Liver (tissue), 9 donors: ENCODE data around the gene ERBIN. TPM values are rescaled to one million over a fixed set of nuclear protein-coding genes. Genes with fewer than 3 reads are reported as not detected.

Experiments used
- DNase-seq: peaks from one replicate; pipeline ENCODE4 v3.0.0-alpha.2; 2017; ENCODE audit warnings: low spot score
- H3K27ac ChIP-seq, 2 donors: one replicate each; pipeline ENCODE4 v1.7.0; 2013; ENCODE audit warnings: inconsistent platforms in 2 of 2, low read length in 2 of 2, control low read depth in 1 of 2, low read depth in 1 of 2, mild to moderate bottlenecking in 1 of 2
- H3K27me3 ChIP-seq, 4 donors: one replicate each; pipeline versions ENCODE4 v1.6.1 to v1.7.0; 2013; ENCODE audit warnings: low read length in 3 of 4, inconsistent platforms in 1 of 4, mild to moderate bottlenecking in 1 of 4, moderate library complexity in 1 of 4; ENCODE audit not compliant: control insufficient read depth in 4 of 4, insufficient read depth in 4 of 4
- H3K36me3 ChIP-seq, 4 donors: one replicate each; pipeline versions ENCODE4 v1.6.1 to v1.7.0; 2013; ENCODE audit warnings: low read length in 3 of 4, mild to moderate bottlenecking in 3 of 4, low read depth in 1 of 4, moderate library complexity in 1 of 4; ENCODE audit not compliant: control insufficient read depth in 4 of 4, insufficient read depth in 3 of 4
- H3K4me1 ChIP-seq, 4 donors: one replicate each; pipeline versions ENCODE4 v1.6.1 to v1.7.0; 2013; ENCODE audit warnings: low read length in 3 of 4, mild to moderate bottlenecking in 3 of 4, moderate library complexity in 1 of 4; ENCODE audit not compliant: control insufficient read depth in 4 of 4, insufficient read depth in 4 of 4
- H3K4me3 ChIP-seq, 3 donors: one replicate each; pipeline versions ENCODE4 v1.6.1 to v1.7.0; 2013; ENCODE audit warnings: low read length in 3 of 3, control low read depth in 1 of 3, low read depth in 1 of 3, mild to moderate bottlenecking in 1 of 3
- H3K9ac ChIP-seq, 2 donors: one replicate each; pipeline ENCODE4 v1.7.0; 2013; ENCODE audit warnings: low read length in 2 of 2, mild to moderate bottlenecking in 2 of 2, moderate library complexity in 2 of 2, control low read depth in 1 of 2, low read depth in 1 of 2
- H3K9me3 ChIP-seq, 4 donors: one replicate each; pipeline versions ENCODE4 v1.6.1 to v1.7.0; 2013; ENCODE audit warnings: low read length in 3 of 4; ENCODE audit not compliant: control insufficient read depth in 4 of 4
- EGR1 ChIP-seq, 2 donors: IDR thresholded peaks; 2 replicates each; pipeline ENCODE4 v1.6.1; 2016 to 2018; ENCODE audit warnings: antibody characterized with exemption in 2 of 2, low read depth in 2 of 2
- FOXA1 ChIP-seq: IDR thresholded peaks from 2 replicates; pipeline ENCODE4 v1.6.1; 2016; ENCODE audit warnings: antibody characterized with exemption
- FOXA2 ChIP-seq: IDR thresholded peaks from 2 replicates; pipeline ENCODE4 v1.6.1; 2016; ENCODE audit warnings: antibody characterized with exemption
- GABPA ChIP-seq, 2 donors: IDR thresholded peaks in 1 of 2; conservative IDR thresholded peaks in 1 of 2; 2 replicates each; pipeline ENCODE4 v1.6.1; 2016; ENCODE audit warnings: antibody characterized with exemption in 2 of 2, mild to moderate bottlenecking in 1 of 2, moderate library complexity in 1 of 2
- HNF4A ChIP-seq, 2 donors: conservative IDR thresholded peaks; 2 replicates each; pipeline ENCODE4 v1.6.1; 2016; ENCODE audit warnings: antibody characterized with exemption in 2 of 2, mild to moderate bottlenecking in 2 of 2
- HNF4G ChIP-seq: IDR thresholded peaks from 2 replicates; pipeline ENCODE4 v1.6.1; 2016; ENCODE audit warnings: antibody characterized with exemption
- JUND ChIP-seq, 2 donors: IDR thresholded peaks; 2 replicates each; pipeline ENCODE4 v1.6.1; 2016; ENCODE audit warnings: antibody characterized with exemption in 2 of 2
- NR2F2 ChIP-seq: IDR thresholded peaks from 2 replicates; pipeline ENCODE4 v1.6.1; 2016; ENCODE audit warnings: antibody characterized with exemption
- RAD21 ChIP-seq, 2 donors: IDR thresholded peaks; 2 replicates each; pipeline ENCODE4 v1.6.1; 2016; ENCODE audit warnings: antibody characterized with exemption in 2 of 2, mild to moderate bottlenecking in 2 of 2
- RXRA ChIP-seq, 2 donors: IDR thresholded peaks; 2 replicates each; pipeline ENCODE4 v1.6.1; 2017 to 2018; ENCODE audit warnings: antibody characterized with exemption in 2 of 2, mild to moderate bottlenecking in 1 of 2
- SP1 ChIP-seq: IDR thresholded peaks from 2 replicates; pipeline ENCODE4 v1.6.1; 2018; ENCODE audit warnings: antibody characterized with exemption, mild to moderate bottlenecking
- TAF1 ChIP-seq: conservative IDR thresholded peaks from 2 replicates; pipeline ENCODE4 v1.6.1; 2016; ENCODE audit warnings: antibody characterized with exemption, mild to moderate bottlenecking
- YY1 ChIP-seq: IDR thresholded peaks from 2 replicates; pipeline ENCODE4 v1.6.1; 2016; ENCODE audit warnings: antibody characterized with exemption, mild to moderate bottlenecking
- WGBS: extraction: QIAGEN DNeasy Blood & Tissue Kit; methylation state at CpG from one replicate; pipeline ENCODE4 v1.1.7; 2013; 5-methylcytosine and 5-hydroxymethylcytosine counted together
- polyA plus RNA-seq, 2 donors: library from polyadenylated mRNA; stranded (reverse) in 1 of 2; unstranded in 1 of 2; fragments of 200-250 nt in 1 of 2; fragments of >200 nt in 1 of 2; fragmentation: Nextera tagmentation in 1 of 2; extraction: Ambion mirVana in 1 of 2; gene quantifications; one replicate each; pipeline versions ENCODE4 v1.2.1 to v1.2.3, GENCODE V29; 2013 to 2015
- total RNA-seq, 2 donors: library from RNA; depleted of rRNA; stranded (reverse); fragments of >200 nt; gene quantifications; one replicate each; pipeline ENCODE4 v1.2.3, GENCODE V29; 2014
- TF ChIP-seq, protein P1 (sequence below): IDR thresholded peaks from 2 replicates; pipeline ENCODE4 v1.6.1; 2016; ENCODE audit warnings: antibody characterized with exemption
- TF ChIP-seq, protein P2 (sequence below): IDR thresholded peaks from 2 replicates; pipeline ENCODE4 v1.6.1; 2016; ENCODE audit warnings: antibody characterized with exemption, mild to moderate bottlenecking
- TF ChIP-seq, protein P3 (sequence below): fragments of 150-350 bp; IDR thresholded peaks from 2 replicates; pipeline ENCODE4 v1.5.1; 2017; ENCODE audit warnings: improper control_type of control experiment, low read depth, low read length; ENCODE audit not compliant: missing input control
- TF ChIP-seq, protein P4 (sequence below): IDR thresholded peaks from 2 replicates; pipeline ENCODE4 v1.6.1; 2016; ENCODE audit warnings: antibody characterized with exemption
- TF ChIP-seq, protein P5 (sequence below): IDR thresholded peaks from 2 replicates; pipeline ENCODE4 v1.6.1; 2016; ENCODE audit warnings: antibody characterized with exemption
- donor health status: healthy.
- donor health status: healthy.
- donor health status: healthy.
- donor health status: healthy.
- donor health status: healthy.

Gene ERBIN
- total and polyA plus RNA-seq, 4 donors: 9.7 to 54.9 (median 32.5) TPM

DNA sequence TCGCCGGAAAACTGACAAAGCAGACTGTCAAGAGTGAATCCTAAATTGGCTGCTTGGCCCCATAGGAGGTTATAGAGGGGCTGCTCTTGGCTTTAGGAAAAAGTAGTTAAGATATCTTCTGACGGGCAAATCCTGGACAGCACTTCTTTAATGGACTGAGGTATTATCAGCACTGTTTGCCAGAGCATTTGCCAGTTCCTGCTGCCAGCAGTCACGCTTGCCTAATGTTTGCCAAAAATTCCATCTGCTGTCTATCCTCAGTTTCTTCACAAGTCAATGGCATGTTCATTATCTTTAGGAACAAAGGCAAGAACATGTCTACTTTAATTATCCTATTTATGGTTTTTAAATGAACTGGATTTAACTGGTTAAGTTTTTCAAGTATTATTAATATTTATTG is 191.9 kb downstream of the ERBIN start:
- H3K9ac ChIP-seq: no peak overlapping the region
- no peak overlapping the region for H3K4me3 ChIP-seq
- H3K36me3 ChIP-seq: no peaks in the 10 kb centered on the region
- TF ChIP-seq, protein P1, sequence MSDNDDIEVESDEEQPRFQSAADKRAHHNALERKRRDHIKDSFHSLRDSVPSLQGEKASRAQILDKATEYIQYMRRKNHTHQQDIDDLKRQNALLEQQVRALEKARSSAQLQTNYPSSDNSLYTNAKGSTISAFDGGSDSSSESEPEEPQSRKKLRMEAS: no peak
- TF ChIP-seq HNF4A (conservative IDR thresholded peaks at IDR 0.05): no peak
- TF ChIP-seq, protein P2, sequence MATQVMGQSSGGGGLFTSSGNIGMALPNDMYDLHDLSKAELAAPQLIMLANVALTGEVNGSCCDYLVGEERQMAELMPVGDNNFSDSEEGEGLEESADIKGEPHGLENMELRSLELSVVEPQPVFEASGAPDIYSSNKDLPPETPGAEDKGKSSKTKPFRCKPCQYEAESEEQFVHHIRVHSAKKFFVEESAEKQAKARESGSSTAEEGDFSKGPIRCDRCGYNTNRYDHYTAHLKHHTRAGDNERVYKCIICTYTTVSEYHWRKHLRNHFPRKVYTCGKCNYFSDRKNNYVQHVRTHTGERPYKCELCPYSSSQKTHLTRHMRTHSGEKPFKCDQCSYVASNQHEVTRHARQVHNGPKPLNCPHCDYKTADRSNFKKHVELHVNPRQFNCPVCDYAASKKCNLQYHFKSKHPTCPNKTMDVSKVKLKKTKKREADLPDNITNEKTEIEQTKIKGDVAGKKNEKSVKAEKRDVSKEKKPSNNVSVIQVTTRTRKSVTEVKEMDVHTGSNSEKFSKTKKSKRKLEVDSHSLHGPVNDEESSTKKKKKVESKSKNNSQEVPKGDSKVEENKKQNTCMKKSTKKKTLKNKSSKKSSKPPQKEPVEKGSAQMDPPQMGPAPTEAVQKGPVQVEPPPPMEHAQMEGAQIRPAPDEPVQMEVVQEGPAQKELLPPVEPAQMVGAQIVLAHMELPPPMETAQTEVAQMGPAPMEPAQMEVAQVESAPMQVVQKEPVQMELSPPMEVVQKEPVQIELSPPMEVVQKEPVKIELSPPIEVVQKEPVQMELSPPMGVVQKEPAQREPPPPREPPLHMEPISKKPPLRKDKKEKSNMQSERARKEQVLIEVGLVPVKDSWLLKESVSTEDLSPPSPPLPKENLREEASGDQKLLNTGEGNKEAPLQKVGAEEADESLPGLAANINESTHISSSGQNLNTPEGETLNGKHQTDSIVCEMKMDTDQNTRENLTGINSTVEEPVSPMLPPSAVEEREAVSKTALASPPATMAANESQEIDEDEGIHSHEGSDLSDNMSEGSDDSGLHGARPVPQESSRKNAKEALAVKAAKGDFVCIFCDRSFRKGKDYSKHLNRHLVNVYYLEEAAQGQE: no peak
- no peaks in the 10 kb centered on the region for H3K4me1 ChIP-seq
- WGBS: 78% methylated on average over 4 of the region's 4 CpGs
- peaks cover 0 to 3% (median 0%) of the 10 kb centered on the region in 4 donors for H3K9me3 ChIP-seq
- no peaks in the 10 kb centered on the region for H3K27me3 ChIP-seq
- no peak overlapping the region for H3K27ac ChIP-seq
- no peak for DNase-seq

DNA sequence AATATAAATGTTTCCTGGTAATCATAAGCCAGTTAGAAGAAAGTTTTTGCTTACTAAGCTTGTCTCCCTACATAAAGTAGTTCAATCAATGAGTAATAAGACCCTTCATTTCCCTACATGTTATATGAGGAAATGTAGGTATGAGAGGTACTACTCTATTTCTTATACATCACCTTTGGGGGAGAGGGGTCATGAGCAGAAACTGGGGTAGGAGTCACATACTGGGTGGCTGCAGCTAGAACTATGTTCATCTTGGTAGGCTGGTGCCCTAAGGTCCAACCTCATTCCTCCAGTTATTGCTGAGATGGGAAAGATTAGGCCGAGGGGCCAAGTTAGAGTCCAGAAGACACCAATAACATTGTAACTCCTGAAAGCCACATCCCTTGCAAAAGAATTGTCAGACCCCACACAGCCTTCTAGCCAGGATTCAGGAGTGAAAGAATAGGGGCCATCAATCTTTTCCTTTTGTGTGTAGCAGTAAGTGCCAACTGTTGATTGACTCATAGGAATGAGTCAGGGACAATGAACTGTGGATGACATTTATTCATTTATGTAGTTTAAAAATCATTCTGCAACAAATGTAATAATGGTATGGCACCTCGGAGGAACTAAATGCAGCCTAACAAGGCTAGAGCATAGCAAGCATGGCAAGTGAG is 196.1 kb downstream of the ERBIN start:
- no peak overlapping the region for H3K27ac ChIP-seq
- TF ChIP-seq, protein P3, sequence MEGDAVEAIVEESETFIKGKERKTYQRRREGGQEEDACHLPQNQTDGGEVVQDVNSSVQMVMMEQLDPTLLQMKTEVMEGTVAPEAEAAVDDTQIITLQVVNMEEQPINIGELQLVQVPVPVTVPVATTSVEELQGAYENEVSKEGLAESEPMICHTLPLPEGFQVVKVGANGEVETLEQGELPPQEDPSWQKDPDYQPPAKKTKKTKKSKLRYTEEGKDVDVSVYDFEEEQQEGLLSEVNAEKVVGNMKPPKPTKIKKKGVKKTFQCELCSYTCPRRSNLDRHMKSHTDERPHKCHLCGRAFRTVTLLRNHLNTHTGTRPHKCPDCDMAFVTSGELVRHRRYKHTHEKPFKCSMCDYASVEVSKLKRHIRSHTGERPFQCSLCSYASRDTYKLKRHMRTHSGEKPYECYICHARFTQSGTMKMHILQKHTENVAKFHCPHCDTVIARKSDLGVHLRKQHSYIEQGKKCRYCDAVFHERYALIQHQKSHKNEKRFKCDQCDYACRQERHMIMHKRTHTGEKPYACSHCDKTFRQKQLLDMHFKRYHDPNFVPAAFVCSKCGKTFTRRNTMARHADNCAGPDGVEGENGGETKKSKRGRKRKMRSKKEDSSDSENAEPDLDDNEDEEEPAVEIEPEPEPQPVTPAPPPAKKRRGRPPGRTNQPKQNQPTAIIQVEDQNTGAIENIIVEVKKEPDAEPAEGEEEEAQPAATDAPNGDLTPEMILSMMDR: no peak
- no peak for TF ChIP-seq RXRA (IDR thresholded peaks at IDR 0.05)
- no peak for TF ChIP-seq HNF4G
- TF ChIP-seq JUND (IDR thresholded peaks at IDR 0.05): no peak
- TF ChIP-seq HNF4A (conservative IDR thresholded peaks at IDR 0.05): no peak
- no peak for TF ChIP-seq FOXA1
- TF ChIP-seq, protein P4, sequence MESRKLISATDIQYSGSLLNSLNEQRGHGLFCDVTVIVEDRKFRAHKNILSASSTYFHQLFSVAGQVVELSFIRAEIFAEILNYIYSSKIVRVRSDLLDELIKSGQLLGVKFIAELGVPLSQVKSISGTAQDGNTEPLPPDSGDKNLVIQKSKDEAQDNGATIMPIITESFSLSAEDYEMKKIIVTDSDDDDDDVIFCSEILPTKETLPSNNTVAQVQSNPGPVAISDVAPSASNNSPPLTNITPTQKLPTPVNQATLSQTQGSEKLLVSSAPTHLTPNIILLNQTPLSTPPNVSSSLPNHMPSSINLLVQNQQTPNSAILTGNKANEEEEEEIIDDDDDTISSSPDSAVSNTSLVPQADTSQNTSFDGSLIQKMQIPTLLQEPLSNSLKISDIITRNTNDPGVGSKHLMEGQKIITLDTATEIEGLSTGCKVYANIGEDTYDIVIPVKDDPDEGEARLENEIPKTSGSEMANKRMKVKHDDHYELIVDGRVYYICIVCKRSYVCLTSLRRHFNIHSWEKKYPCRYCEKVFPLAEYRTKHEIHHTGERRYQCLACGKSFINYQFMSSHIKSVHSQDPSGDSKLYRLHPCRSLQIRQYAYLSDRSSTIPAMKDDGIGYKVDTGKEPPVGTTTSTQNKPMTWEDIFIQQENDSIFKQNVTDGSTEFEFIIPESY: no peak
- TF ChIP-seq YY1: no peak
- TF ChIP-seq, protein P1: no peak
- no peak for TF ChIP-seq EGR1 (IDR thresholded peaks at IDR 0.05; ENCODE audit: low read depth in 2 of 2)
- TF ChIP-seq RAD21 (IDR thresholded peaks at IDR 0.05): no peak
- no peak for TF ChIP-seq NR2F2
- no peak for TF ChIP-seq TAF1
- TF ChIP-seq SP1: no peak
- TF ChIP-seq FOXA2: no peak
- TF ChIP-seq, protein P2: no peak
- no peak for TF ChIP-seq GABPA (IDR thresholded peaks at IDR 0.05 in 1 of 2, conservative IDR thresholded peaks at IDR 0.05 in 1 of 2)
- TF ChIP-seq, protein P5, sequence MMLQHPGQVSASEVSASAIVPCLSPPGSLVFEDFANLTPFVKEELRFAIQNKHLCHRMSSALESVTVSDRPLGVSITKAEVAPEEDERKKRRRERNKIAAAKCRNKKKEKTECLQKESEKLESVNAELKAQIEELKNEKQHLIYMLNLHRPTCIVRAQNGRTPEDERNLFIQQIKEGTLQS: no peak
- 88% methylated on average over 2 of the region's 2 CpGs for WGBS

More for the DNA sequence above, 196.1 kb downstream of the ERBIN start:
- Histone ChIP-seq H3K4me3 (no peak overlapping the region), H3K27me3 (no peaks in the 10 kb centered on the region), H3K9ac (no peak overlapping the region), H3K4me1 (no peaks in the 10 kb centered on the region), H3K9me3 (no peaks in the 10 kb centered on the region), H3K36me3 (no peaks in the 10 kb centered on the region)
- no peak for DNase-seq
